GM12892 (cell line): ENCODE results near the gene PPM1H.

Experiments used
- DNase-seq: peaks from one replicate; pipeline ENCODE4 v3.0.0; 2011; ENCODE audit not compliant: insufficient read length
- FAIRE-seq: peaks from 2 replicates; lab custom pipeline; 2011; peaks lifted over from hg19 to GRCh38; lab: Jason Lieb, UNC
- POLR2A ChIP-seq: IDR thresholded peaks from 2 replicates; pipeline ENCODE4 v1.6.1; 2011; ENCODE audit warnings: low read depth, low read length, control low read depth
- POLR2AphosphoS5 ChIP-seq: IDR thresholded peaks from 2 replicates; pipeline ENCODE4 v1.6.1; 2011; ENCODE audit warnings: low read depth, low read length, control low read depth
- TAF1 ChIP-seq: IDR thresholded peaks from 2 replicates; pipeline ENCODE4 v1.6.1; 2011; ENCODE audit warnings: low read depth, mild to moderate bottlenecking, control low read depth, low read length, borderline replicate concordance

Gene PPM1H

DNA sequence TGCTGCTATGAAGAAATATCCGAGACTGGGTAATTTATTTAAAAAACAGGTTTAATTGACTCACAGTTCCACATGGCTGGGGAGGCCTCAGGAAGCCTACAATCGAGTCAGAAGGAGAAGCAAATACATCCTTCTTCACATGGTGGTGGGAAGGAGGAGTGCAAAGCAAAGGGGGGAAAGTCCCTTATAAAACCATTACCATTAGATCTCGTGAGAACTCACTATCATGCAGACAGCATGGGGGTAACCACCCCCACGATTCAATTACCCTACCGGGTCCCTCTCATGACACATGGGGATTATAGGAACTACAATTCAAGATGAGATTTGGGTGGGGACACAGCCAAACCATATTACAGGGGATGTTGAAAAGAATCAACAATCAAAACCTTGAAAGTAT lies 74.9 kb downstream of the PPM1H start:
- FAIRE-seq (no peak), DNase-seq (no peak)
- TF ChIP-seq POLR2AphosphoS5 (no peak), TAF1 (no peak), POLR2A (no peak)

DNA sequence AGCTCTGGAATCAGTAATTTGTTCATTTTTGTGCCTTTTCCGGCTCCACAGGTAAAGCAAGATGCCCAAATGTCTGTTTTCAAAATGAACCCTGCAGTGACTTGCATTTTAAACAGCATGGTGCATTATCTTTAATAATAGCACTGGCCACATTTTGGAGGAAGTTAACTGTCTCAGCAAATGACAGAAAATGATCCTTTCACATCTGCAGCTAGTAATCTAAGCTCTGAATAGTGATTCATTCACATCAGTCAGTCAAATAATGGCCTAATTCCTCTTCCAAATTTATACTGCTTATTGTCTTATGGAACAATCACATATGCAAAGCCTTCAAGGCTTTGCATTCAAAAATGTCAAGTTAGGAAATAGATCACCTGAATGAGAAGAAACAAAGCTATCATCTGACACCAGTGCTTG lies 75.6 kb downstream of the PPM1H start:
- TF ChIP-seq POLR2A (no peak), TAF1 (no peak), POLR2AphosphoS5 (no peak)
- no peak for FAIRE-seq
- DNase-seq = no peak

DNA sequence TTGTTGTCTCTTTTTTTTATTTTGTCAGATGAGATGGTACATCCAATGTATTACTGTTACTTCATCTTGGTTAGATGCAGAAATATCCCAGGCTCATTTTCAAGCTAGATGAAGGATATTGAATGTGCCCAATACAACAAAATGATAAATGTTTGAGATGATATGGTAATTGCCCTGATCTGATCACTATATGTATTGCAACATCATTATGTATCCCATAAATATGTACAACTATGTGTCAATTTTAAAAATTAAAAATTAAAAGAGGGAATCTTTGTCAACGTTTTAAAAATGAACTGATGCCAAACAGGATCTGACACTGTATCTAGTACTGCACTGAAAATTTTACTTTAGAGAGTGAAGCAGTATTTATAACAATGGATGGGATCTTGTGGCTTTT lies 78.5 kb downstream of the PPM1H start:
- FAIRE-seq = no peak

DNA sequence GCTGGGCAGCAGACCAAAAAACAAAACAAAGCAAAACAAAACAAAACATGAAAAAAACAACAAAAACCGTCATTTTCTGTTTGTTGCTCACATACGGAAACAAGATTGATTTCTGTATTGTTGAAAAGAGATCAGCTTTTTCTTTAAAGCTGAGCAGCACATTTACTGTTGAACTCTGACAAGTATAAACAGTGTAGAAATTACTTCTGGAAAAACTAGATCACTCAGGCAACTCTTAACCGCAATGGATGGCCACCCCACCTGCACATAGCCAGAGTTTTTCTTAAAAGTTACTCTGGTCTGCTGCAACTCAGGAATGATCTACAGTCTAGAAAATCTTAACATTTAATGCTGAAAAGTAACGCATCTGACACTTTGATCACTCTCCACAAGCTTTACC lies 80.9 kb downstream of the PPM1H start:
- FAIRE-seq (no peak), DNase-seq (no peak)
- TF ChIP-seq TAF1 (no peak), POLR2A (no peak), POLR2AphosphoS5 (no peak)

More for the DNA sequence above, 78.5 kb downstream of the PPM1H start:
- TF ChIP-seq POLR2AphosphoS5 (no peak), TAF1 (no peak), POLR2A (no peak)
- DNase-seq = no peak

DNA sequence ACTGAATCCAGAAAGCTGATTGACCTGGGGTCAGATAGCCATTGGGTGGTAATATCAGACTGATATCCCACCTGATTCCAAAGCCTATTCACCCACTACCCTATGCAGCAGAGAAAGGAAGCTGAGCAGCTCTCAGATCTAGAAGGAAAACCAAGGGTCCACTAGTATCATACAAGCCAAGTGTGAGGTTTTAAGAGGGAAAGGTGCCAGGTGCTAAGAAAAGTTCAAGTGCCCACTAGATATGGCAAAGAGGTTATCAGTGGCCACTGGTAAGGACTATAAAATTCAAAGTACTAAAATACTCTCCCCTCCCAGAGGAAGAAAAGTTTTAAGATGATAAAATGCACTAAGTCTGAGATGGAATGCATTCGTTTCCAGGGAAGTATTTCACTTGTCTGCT lies 85.6 kb downstream of the PPM1H start:
- TF ChIP-seq TAF1 = no peak
- TF ChIP-seq POLR2A = no peak
- no peak for TF ChIP-seq POLR2AphosphoS5

DNA sequence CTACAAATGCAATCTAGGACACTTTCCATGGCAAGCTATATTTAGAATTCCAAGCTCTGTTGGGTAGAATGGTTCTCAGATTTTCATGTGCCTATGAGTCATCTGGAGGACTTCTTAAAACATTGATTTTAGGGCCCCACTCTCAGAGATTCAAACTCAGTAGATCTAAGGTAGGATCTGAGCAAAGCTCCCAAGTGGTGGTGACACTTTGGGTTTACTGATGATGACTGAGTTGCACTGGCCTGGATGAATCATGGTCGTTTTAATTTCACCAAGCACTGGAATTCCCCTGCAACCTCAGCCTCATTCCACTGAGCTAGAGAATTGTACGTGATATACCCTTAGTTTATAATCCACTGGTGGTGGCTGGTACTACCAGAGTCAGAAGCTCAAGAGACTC lies 86.5 kb downstream of the PPM1H start:
- DNase-seq (peak; percentile 6), FAIRE-seq (no peak)
- TF ChIP-seq TAF1 = no peak
- TF ChIP-seq POLR2A = no peak
- no peak for TF ChIP-seq POLR2AphosphoS5

More for the DNA sequence above, 85.6 kb downstream of the PPM1H start:
- FAIRE-seq (no peak), DNase-seq (no peak)

DNA sequence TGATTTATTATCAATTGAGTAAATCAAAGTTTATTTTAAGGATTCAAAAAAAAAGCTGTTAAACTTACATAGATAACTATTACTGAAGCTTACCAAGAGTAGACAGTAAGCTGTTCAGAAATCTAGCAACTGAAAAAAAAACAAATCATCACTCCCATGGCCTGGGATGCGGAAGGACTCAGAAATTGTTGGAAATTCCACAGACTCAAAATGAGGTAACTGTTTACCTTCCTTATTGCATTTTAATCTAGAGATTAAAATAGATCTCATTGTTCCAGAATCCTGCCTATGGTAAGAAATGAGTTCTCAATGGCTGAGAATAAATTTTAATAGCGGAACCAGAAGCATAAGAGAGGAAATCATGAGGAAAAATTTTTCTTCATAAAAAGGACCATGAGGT lies 87.2 kb downstream of the PPM1H start:
- no peak for FAIRE-seq
- DNase-seq = no peak
- no peak for TF ChIP-seq POLR2AphosphoS5
- TF ChIP-seq TAF1 = no peak
- no peak for TF ChIP-seq POLR2A

DNA sequence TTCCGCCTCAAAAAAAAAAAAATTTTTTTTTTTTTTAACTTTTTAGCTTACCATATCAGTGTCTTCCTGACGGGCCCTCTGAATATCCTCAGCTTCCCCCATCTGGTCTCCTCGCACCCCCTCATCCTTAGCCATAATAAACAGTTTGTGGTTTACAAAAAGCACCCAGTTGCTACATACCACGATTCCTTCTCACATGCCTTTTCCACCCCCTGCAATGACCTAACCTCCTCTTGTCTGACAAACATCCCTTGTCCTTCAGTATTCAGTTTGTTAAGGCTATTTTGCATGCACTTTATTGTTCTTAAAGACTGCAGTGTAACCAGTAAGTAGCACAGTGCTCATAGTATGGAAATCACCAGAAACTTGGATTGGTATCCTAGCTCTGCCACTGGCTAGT lies 88.5 kb downstream of the PPM1H start:
- DNase-seq = no peak
- no peak for FAIRE-seq
- TF ChIP-seq POLR2A = no peak
- TF ChIP-seq TAF1 = no peak
- no peak for TF ChIP-seq POLR2AphosphoS5

DNA sequence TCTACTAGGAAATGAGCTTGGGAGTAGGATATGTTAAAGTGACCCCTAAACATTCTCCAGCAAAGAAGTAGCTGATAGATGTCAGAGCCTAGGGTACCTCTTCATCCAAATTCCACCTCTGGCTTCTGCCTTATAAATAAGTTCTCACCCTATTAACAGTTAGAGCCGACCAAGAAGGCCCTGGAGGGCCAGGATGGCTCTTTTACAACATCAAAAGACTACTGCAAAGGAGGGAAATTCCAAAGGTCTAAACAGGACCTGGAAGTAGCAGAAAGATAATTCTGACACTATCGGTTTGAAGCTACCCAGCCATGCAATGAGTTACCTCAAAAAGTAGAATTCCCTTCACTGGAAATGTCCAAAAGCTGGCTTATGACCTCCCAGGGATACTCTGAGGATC lies 90.0 kb downstream of the PPM1H start:
- FAIRE-seq = no peak

DNA sequence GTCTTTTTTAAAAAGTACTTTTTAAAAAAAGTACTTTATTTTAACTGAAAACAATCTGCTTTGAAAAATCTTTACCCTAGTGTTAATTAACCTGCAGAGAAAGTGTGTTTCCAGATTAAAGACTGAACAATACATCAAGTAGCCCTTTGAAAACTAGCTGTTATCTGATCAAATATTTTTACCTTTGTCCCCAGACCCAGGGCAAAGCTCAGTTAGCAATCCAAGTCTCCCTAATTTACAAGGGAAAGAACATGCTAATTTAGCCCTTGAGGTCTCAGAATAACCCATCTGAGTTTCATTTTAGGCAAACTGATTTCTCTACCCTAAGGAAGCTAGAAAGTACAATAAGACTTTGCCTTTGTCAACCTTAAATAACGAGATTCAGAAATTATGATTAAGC lies 91.2 kb downstream of the PPM1H start:
- DNase-seq = no peak
- no peak for TF ChIP-seq POLR2AphosphoS5
- TF ChIP-seq POLR2A = no peak
- TF ChIP-seq TAF1 = no peak
- no peak for FAIRE-seq

More for the DNA sequence above, 90.0 kb downstream of the PPM1H start:
- DNase-seq = no peak
- TF ChIP-seq TAF1 = no peak
- no peak for TF ChIP-seq POLR2A
- no peak for TF ChIP-seq POLR2AphosphoS5

DNA sequence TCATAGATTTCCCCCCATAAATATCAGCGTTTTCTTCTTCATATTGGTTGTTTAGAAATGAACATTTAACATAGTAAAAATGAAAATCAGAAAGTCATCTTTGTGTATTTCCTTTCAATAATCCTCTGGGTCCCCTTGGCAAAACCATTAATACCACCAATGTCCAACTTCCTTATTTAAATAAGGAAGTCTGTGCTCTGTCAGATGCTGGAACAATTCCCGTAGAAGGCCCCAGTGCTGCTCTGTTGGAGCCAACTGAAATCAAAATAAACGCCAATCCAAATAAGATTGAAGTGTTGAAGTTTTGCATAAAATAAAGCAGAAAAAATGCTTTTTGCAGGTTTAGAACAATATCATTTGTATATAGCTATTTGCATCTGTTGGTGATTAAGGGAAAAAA lies 93.1 kb downstream of the PPM1H start:
- DNase-seq (no peak), FAIRE-seq (no peak)

DNA sequence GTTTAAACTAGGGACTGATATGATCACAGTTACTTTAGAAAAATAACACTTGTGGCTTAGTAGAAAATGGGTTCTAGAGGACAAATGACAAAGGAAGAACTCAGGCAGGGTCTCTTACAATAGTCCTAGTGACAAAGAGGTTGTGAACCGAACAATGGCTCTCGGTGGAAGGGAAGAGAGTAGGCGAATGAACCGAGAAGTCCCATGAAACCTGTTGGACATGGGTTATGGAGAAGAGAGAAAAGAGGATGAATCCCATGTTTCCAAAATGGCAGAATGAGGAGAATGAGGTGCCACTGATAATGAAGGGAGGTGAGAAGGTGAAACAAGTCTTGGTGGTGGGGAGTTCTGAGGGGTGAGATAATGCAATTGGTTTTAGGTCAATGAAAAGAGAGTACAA lies 94.1 kb downstream of the PPM1H start:
- peak; percentile 24 for FAIRE-seq
- DNase-seq = no peak
- no peak for TF ChIP-seq POLR2AphosphoS5
- no peak for TF ChIP-seq TAF1
- TF ChIP-seq POLR2A = no peak

More for the DNA sequence above, 93.1 kb downstream of the PPM1H start:
- no peak for TF ChIP-seq POLR2A
- no peak for TF ChIP-seq POLR2AphosphoS5
- no peak for TF ChIP-seq TAF1
